ENCODE data around the gene OR52H1. TPM values are rescaled to one million over a fixed set of nuclear protein-coding genes. Genes with fewer than 3 reads are reported as not detected.

The OR52H1 gene
- total and polyA plus RNA-seq, 2 donors = 0.05 TPM; not detected in 1

DNA sequence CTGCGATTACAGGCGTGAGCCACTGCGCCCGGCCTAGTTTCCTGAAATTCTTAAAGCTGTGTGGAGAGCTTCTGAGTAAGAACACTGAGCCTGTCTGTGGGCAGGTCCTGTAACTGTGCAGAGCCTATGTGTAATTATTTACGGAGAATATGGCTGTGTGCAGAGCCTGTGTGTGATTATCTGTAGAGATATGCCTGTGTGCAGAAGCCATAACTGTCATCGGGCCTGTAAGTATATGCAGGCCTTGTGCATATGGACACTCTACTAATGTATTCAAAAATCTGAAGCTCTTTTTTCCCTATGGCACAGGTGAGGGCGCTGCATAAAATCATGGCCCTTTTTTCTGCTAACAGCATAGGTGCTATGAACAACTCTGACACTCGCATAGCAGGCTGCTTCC lies 32.2 kb upstream of the OR52H1 start, which contains the start of gene OR52B6:
Gene OR52B6, plus strand, starts transcription at position 301 of the 400 bp plus-strand sequence. Its CDS starts 0 bp downstream, at position 301.
- no peaks in the 10 kb centered on the region for H3K27me3 ChIP-seq (ENCODE audit: control insufficient read depth in 2 of 2, insufficient read depth in 1 of 2, low read length in 1 of 2)
- H3K27ac ChIP-seq (ENCODE audit: low read depth in 1 of 2, low read length in 1 of 2) = no peak within 1 kb of the TSS
- no peak for DNase-seq (ENCODE audit: low read depth in 6 of 9, low spot score in 9 of 9)
- no peaks in the 10 kb centered on the region for H3K9me3 ChIP-seq (ENCODE audit: control insufficient read depth in 2 of 2, insufficient read depth in 1 of 2, low read length in 1 of 2)
- 98% methylated on average over 8 of the region's 8 CpGs for WGBS
- H3K4me3 ChIP-seq (ENCODE audit: low read length in 2 of 2) = no peak within 1 kb of the TSS
- H3K36me3 ChIP-seq (ENCODE audit: control insufficient read depth in 2 of 2, insufficient read depth in 2 of 2, low read length in 1 of 2) = no peaks in the 10 kb centered on the region
- no peaks in the 10 kb centered on the region for H3K4me1 ChIP-seq (ENCODE audit: control insufficient read depth in 2 of 2, insufficient read depth in 2 of 2, low read length in 2 of 2)

DNA sequence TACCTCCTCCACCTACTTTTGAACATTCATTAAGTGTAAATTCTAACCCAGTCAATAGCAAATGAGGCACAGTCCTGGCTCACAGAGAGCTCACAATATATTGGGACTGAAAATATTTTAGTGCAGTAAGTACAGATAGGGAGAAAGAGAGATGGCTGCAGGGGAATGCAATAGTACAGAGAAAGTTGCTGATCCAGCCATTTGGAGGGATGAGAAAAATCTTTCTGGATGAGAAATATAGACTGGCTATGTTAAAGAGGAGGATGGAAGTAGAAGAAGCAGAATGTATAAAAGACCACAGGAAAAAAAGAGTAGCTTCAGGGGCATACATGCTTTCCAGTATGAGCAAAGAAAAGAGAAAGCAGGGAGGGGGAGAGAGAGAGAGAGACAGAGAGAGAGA lies 28.8 kb upstream of the OR52H1 start:
- no peak for DNase-seq (ENCODE audit: low read depth in 6 of 9, low spot score in 9 of 9)
- Histone ChIP-seq H3K4me3 (ENCODE audit: low read length in 2 of 2) (no peak overlapping the region), H3K9me3 (ENCODE audit: control insufficient read depth in 2 of 2, insufficient read depth in 1 of 2, low read length in 1 of 2) (no peaks in the 10 kb centered on the region), H3K27ac (ENCODE audit: low read depth in 1 of 2, low read length in 1 of 2) (no peak overlapping the region), H3K36me3 (ENCODE audit: control insufficient read depth in 2 of 2, insufficient read depth in 2 of 2, low read length in 1 of 2) (no peaks in the 10 kb centered on the region), H3K27me3 (ENCODE audit: control insufficient read depth in 2 of 2, insufficient read depth in 1 of 2, low read length in 1 of 2) (no peaks in the 10 kb centered on the region), H3K4me1 (ENCODE audit: control insufficient read depth in 2 of 2, insufficient read depth in 2 of 2, low read length in 2 of 2) (no peaks in the 10 kb centered on the region)

DNA sequence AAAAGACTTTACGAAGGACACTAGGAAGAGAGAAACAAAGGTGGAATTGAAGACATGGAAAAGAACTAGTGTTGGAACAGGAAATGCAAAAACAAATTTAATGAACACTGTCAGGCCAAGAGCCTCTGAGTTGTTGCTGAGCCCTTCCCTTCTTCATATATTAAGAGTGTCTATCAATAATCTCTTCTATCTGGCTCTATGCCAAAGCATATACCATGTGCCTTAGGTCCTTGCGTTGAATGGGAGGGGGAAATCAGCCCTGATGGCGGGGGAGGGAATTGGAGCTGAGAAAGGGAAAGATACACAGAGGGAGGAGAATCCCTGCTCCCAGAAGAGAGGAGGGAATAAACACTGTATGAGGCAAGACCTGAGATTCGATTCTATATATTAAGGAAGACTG lies 26.8 kb upstream of the OR52H1 start:
- Histone ChIP-seq H3K27me3 (ENCODE audit: control insufficient read depth in 2 of 2, insufficient read depth in 1 of 2, low read length in 1 of 2) (no peaks in the 10 kb centered on the region), H3K4me3 (ENCODE audit: low read length in 2 of 2) (no peak overlapping the region), H3K27ac (ENCODE audit: low read depth in 1 of 2, low read length in 1 of 2) (no peak overlapping the region), H3K36me3 (ENCODE audit: control insufficient read depth in 2 of 2, insufficient read depth in 2 of 2, low read length in 1 of 2) (no peaks in the 10 kb centered on the region), H3K4me1 (ENCODE audit: control insufficient read depth in 2 of 2, insufficient read depth in 2 of 2, low read length in 2 of 2) (no peaks in the 10 kb centered on the region), H3K9me3 (ENCODE audit: control insufficient read depth in 2 of 2, insufficient read depth in 1 of 2, low read length in 1 of 2) (no peaks in the 10 kb centered on the region)
- no peak for DNase-seq (ENCODE audit: low read depth in 6 of 9, low spot score in 9 of 9)
- WGBS = 92% methylated on average over 4 of the region's 4 CpGs

DNA sequence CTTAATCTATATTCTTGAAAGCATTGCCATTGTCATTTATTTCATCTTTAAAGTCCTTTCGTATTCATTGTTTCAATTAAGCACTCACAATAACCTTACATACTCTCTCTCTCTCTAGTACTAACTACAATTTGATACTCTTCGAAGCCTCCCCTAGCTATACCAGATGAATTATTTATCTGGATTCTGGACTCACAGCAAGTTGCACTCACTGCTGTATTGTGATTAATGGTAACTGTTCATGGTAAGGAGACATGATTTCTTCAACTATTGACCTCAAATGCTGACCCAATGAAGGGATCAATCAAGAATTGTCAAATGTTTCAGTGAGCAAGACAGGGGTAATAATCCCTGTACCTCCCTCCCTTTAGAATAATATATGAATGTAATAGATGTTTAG lies 26.3 kb upstream of the OR52H1 start:
- Histone ChIP-seq H3K4me1 (ENCODE audit: control insufficient read depth in 2 of 2, insufficient read depth in 2 of 2, low read length in 2 of 2) (no peaks in the 10 kb centered on the region), H3K27ac (ENCODE audit: low read depth in 1 of 2, low read length in 1 of 2) (no peak overlapping the region), H3K27me3 (ENCODE audit: control insufficient read depth in 2 of 2, insufficient read depth in 1 of 2, low read length in 1 of 2) (no peaks in the 10 kb centered on the region), H3K4me3 (ENCODE audit: low read length in 2 of 2) (no peak overlapping the region), H3K36me3 (ENCODE audit: control insufficient read depth in 2 of 2, insufficient read depth in 2 of 2, low read length in 1 of 2) (no peaks in the 10 kb centered on the region), H3K9me3 (ENCODE audit: control insufficient read depth in 2 of 2, insufficient read depth in 1 of 2, low read length in 1 of 2) (no peaks in the 10 kb centered on the region)
- DNase-seq (ENCODE audit: low read depth in 6 of 9, low spot score in 9 of 9) = no peak
- WGBS = 99% methylated on average over 2 of the region's 2 CpGs

DNA sequence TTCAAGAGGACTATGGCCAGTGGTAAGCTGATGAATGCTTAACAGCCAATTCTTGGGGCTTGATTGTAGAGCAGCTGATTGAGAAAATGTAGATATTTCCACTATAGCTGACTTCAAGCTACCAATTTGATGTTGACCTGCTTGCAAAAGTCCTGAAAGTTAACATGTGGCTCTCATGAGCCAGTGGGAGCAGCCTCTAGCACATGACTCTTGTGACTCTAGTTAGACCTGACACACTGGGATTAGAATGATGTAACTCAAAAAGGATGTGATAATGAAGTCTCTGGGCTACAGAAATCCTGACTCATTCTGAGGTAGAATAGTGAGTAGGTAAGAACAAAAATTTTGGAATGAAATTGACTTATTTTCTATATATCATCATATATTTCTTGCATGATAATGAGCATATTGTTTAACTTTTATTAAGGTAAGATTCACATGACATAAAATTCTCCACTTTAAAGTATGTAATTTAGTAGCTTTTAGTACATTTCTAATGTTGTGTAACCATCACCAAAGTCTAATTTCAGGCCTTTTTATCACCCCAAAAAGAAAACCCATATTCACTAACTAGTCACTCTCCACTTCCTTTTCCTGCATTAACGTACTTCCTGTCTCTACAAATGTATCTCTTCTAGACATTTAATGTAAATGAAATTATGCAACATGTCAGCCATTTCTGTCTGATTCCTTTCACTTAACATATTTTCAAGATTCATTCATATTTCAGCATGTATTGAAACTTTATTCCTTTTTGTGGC lies 16.1 kb upstream of the OR52H1 start:
- Histone ChIP-seq H3K4me3 (ENCODE audit: low read length in 2 of 2) (no peak overlapping the region), H3K27me3 (ENCODE audit: control insufficient read depth in 2 of 2, insufficient read depth in 1 of 2, low read length in 1 of 2) (no peaks in the 10 kb centered on the region), H3K36me3 (ENCODE audit: control insufficient read depth in 2 of 2, insufficient read depth in 2 of 2, low read length in 1 of 2) (no peaks in the 10 kb centered on the region), H3K27ac (ENCODE audit: low read depth in 1 of 2, low read length in 1 of 2) (no peak overlapping the region), H3K9me3 (ENCODE audit: control insufficient read depth in 2 of 2, insufficient read depth in 1 of 2, low read length in 1 of 2) (no peaks in the 10 kb centered on the region), H3K4me1 (ENCODE audit: control insufficient read depth in 2 of 2, insufficient read depth in 2 of 2, low read length in 2 of 2) (no peaks in the 10 kb centered on the region)
- no peak for DNase-seq (ENCODE audit: low read depth in 6 of 9, low spot score in 9 of 9)
- 69% methylated on average over 1 of the region's 1 CpG for WGBS

DNA sequence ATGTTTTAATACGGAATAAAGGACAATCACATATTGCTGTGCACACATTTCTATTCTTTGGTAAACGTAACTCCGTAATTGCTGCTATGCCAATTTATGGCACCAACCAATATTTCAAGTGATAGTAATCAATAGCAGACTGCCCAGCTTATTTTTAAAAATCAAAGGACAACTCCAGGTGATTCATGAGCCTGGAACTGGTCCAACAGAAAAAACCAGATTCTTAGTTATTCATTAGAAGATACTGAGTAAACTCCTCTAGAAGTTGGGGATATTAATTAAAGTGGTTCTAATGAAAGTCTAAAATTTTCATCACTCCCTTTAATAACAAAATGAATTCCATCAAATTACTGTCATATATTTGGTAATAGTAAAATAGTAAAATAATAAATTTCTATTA lies 9.4 kb upstream of the OR52H1 start:
- H3K27ac ChIP-seq (ENCODE audit: low read depth in 1 of 2, low read length in 1 of 2) = no peak overlapping the region
- no peaks in the 10 kb centered on the region for H3K4me1 ChIP-seq (ENCODE audit: control insufficient read depth in 2 of 2, insufficient read depth in 2 of 2, low read length in 2 of 2)
- no peaks in the 10 kb centered on the region for H3K36me3 ChIP-seq (ENCODE audit: control insufficient read depth in 2 of 2, insufficient read depth in 2 of 2, low read length in 1 of 2)
- no peak overlapping the region for H3K4me3 ChIP-seq (ENCODE audit: low read length in 2 of 2)
- no peaks in the 10 kb centered on the region for H3K27me3 ChIP-seq (ENCODE audit: control insufficient read depth in 2 of 2, insufficient read depth in 1 of 2, low read length in 1 of 2)
- no peak for DNase-seq (ENCODE audit: low read depth in 6 of 9, low spot score in 9 of 9)
- WGBS = 32% methylated on average over 3 of the region's 3 CpGs
- H3K9me3 ChIP-seq (ENCODE audit: control insufficient read depth in 2 of 2, insufficient read depth in 1 of 2, low read length in 1 of 2) = no peaks in the 10 kb centered on the region

DNA sequence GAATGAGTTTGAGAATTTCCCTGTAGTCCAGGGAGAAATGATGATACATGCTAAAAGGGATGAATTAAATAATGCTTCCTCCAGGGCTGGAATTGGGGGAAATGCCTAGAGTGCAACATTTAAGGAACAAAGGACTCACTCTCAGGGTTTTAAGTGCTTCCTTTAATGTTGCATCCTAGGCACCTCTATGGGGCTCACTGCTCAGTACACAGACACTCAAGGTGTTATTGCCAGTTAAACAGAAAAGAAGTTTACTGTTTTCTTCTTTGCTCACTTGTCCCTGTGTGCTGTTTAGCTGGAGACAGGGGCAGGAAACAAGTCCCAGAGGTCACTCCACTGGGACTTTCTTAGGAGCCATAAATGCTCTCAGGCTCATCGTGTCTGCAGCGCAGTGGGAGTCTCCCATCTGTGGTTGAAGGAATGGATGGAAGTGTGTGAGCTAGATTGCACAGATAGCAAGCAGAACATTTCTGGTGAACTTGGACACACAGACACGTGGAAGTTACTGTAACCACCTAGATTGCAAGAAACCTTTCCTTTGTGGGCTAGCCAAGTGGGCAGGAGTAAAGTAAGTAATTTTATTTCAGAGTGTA lies 8.4 kb upstream of the OR52H1 start:
- Histone ChIP-seq H3K4me1 (ENCODE audit: control insufficient read depth in 2 of 2, insufficient read depth in 2 of 2, low read length in 2 of 2) (no peaks in the 10 kb centered on the region), H3K27ac (ENCODE audit: low read depth in 1 of 2, low read length in 1 of 2) (no peak overlapping the region), H3K36me3 (ENCODE audit: control insufficient read depth in 2 of 2, insufficient read depth in 2 of 2, low read length in 1 of 2) (no peaks in the 10 kb centered on the region), H3K9me3 (ENCODE audit: control insufficient read depth in 2 of 2, insufficient read depth in 1 of 2, low read length in 1 of 2) (no peaks in the 10 kb centered on the region), H3K27me3 (ENCODE audit: control insufficient read depth in 2 of 2, insufficient read depth in 1 of 2, low read length in 1 of 2) (no peaks in the 10 kb centered on the region), H3K4me3 (ENCODE audit: low read length in 2 of 2) (no peak overlapping the region)
- no peak for DNase-seq (ENCODE audit: low read depth in 6 of 9, low spot score in 9 of 9)
- 82% methylated on average over 3 of the region's 3 CpGs for WGBS

DNA sequence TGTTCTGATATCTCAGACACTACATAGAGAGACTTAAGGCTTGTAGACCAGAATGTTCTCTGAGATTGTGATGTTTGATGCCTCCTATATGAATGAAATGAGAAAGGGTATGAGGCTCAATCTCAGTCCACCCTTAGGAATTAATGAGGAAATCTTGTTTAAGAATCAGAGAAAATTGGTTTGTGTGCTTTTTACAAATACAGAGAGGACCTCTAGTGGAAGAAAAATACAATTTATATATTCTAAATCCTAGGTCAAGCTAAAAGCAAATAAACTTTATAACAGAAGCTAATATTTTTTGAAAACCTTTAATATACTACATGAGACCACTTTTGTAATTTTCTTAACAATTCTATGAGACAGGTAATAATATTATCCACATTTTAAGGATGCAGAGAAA lies 5.0 kb upstream of the OR52H1 start:
- H3K27ac ChIP-seq (ENCODE audit: low read depth in 1 of 2, low read length in 1 of 2) = no peak overlapping the region
- DNase-seq (ENCODE audit: low read depth in 6 of 9, low spot score in 9 of 9) = no peak
- no peaks in the 10 kb centered on the region for H3K9me3 ChIP-seq (ENCODE audit: control insufficient read depth in 2 of 2, insufficient read depth in 1 of 2, low read length in 1 of 2)
- H3K4me1 ChIP-seq (ENCODE audit: control insufficient read depth in 2 of 2, insufficient read depth in 2 of 2, low read length in 2 of 2) = no peaks in the 10 kb centered on the region
- no peaks in the 10 kb centered on the region for H3K27me3 ChIP-seq (ENCODE audit: control insufficient read depth in 2 of 2, insufficient read depth in 1 of 2, low read length in 1 of 2)
- H3K4me3 ChIP-seq (ENCODE audit: low read length in 2 of 2) = no peak overlapping the region
- no peaks in the 10 kb centered on the region for H3K36me3 ChIP-seq (ENCODE audit: control insufficient read depth in 2 of 2, insufficient read depth in 2 of 2, low read length in 1 of 2)

DNA sequence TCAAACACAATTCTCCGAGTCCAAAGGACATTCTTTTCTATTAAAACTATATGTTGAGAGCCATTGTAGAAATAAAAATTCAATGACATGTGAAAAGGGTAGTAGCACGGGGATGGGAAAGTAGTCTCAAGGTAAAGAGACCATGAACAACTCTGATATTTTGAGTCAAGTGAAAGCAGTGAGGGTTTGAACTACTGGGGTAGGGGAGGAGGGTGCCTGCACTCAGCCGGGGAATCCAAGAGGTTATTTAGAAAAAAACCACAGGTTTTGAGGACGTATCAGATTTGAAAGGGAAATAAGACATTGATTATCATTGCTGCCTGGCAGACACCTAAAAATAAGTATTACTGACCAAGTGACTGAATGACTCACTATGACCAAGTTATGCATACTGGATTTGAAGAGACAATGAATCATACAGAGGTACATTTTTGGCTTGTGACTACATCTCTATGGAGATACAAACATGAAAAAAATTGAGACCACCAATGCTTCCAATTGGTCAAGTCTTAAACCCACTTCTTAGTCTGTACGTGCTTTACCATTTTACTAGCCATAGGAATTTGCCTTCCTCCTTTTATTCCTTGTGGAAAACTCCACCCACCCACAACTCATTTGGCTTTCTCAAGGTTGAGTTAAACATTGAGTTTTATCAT lies 2.2 kb upstream of the OR52H1 start:
- H3K27me3 ChIP-seq (ENCODE audit: control insufficient read depth in 2 of 2, insufficient read depth in 1 of 2, low read length in 1 of 2) = no peaks in the 10 kb centered on the region
- WGBS = 73% methylated on average over 5 of the region's 5 CpGs
- H3K4me1 ChIP-seq (ENCODE audit: control insufficient read depth in 2 of 2, insufficient read depth in 2 of 2, low read length in 2 of 2) = no peaks in the 10 kb centered on the region
- H3K36me3 ChIP-seq (ENCODE audit: control insufficient read depth in 2 of 2, insufficient read depth in 2 of 2, low read length in 1 of 2) = no peaks in the 10 kb centered on the region
- H3K9me3 ChIP-seq (ENCODE audit: control insufficient read depth in 2 of 2, insufficient read depth in 1 of 2, low read length in 1 of 2) = no peaks in the 10 kb centered on the region
- no peak overlapping the region for H3K4me3 ChIP-seq (ENCODE audit: low read length in 2 of 2)
- H3K27ac ChIP-seq (ENCODE audit: low read depth in 1 of 2, low read length in 1 of 2) = no peak overlapping the region
- no peak for DNase-seq (ENCODE audit: low read depth in 6 of 9, low spot score in 9 of 9)

All from thymus (tissue), 11 donors.